Lung (tissue), 12 donors: ENCODE measurements around the gene OTUD6A. TPM values are rescaled to one million over a fixed set of nuclear protein-coding genes. Genes with fewer than 3 reads are reported as not detected.

ENCODE experiments used
- ATAC-seq: fragments of 200-7000 bp; cut with Tn5 transposase; one replicate; pipeline ENCODE4 v1.9.1; 2020; ENCODE audit warnings: moderate number of reproducible peaks; ENCODE audit not compliant: insufficient read depth, low FRiP score
- DNase-seq, 3 donors: peaks; one replicate each; pipeline ENCODE4 v3.0.0-alpha.2; 2013 to 2017
- H3K27ac ChIP-seq, 2 donors: one replicate each; pipeline ENCODE4 v1.5.1; 2013; ENCODE audit warnings: mild to moderate bottlenecking in 2 of 2, moderate library complexity in 2 of 2, control low read depth in 1 of 2, inconsistent platforms in 1 of 2, low read depth in 1 of 2, low read length in 1 of 2
- H3K27me3 ChIP-seq, 3 donors: one replicate each; pipeline ENCODE4 v1.5.1; 2013; ENCODE audit warnings: low read length in 2 of 3; ENCODE audit not compliant: control insufficient read depth in 3 of 3, insufficient read depth in 3 of 3
- H3K36me3 ChIP-seq, 4 donors: one replicate each; pipeline ENCODE4 v1.5.1; 2013; ENCODE audit warnings: low read length in 4 of 4, mild to moderate bottlenecking in 1 of 4, moderate library complexity in 1 of 4; ENCODE audit not compliant: control insufficient read depth in 4 of 4, insufficient read depth in 4 of 4
- H3K4me1 ChIP-seq, 5 donors: one replicate each; pipeline ENCODE4 v1.5.1; 2013; ENCODE audit warnings: low read length in 5 of 5, mild to moderate bottlenecking in 2 of 5, moderate library complexity in 1 of 5; ENCODE audit not compliant: control insufficient read depth in 5 of 5, insufficient read depth in 5 of 5
- H3K4me3 ChIP-seq: one replicate; pipeline ENCODE4 v1.5.1; 2013; ENCODE audit warnings: mild to moderate bottlenecking, control low read depth, moderate library complexity
- H3K9ac ChIP-seq, 2 donors: one replicate each; pipeline ENCODE4 v1.5.1; 2013; ENCODE audit warnings: low read length in 2 of 2, control low read depth in 1 of 2; ENCODE audit not compliant: insufficient read depth in 1 of 2
- H3K9me3 ChIP-seq, 4 donors: one replicate each; pipeline ENCODE4 v1.5.1; 2013; ENCODE audit warnings: low read length in 3 of 4, mild to moderate bottlenecking in 1 of 4, moderate library complexity in 1 of 4; ENCODE audit not compliant: control insufficient read depth in 4 of 4, insufficient read depth in 3 of 4
- CTCF ChIP-seq: IDR thresholded peaks from 2 replicates; pipeline ENCODE4 v1.5.1; 2012; ENCODE audit warnings: mild to moderate bottlenecking; ENCODE audit errors: control extremely low read depth, extremely low read depth
- WGBS, 2 donors: extraction: QIAGEN DNeasy Blood & Tissue Kit; methylation state at CpG; one replicate each; pipeline ENCODE4 v1.1.7; 2013; 5-methylcytosine and 5-hydroxymethylcytosine counted together
- polyA plus RNA-seq, 2 donors: library from polyadenylated mRNA; stranded (reverse); fragments of 200-250 nt; gene quantifications; one replicate each; pipeline ENCODE4 v1.2.1, GENCODE V29; 2013
- total RNA-seq, 2 donors: library from RNA; depleted of rRNA in 1 of 2; stranded (reverse); fragments of >200 nt in 1 of 2; gene quantifications; one replicate each; pipeline ENCODE4 v1.2.1, GENCODE V29; 2014 to 2021
- donor health status: control.
- donor health status: control.
- donor health status: Bipolar disorder and iron deficiency.
- donor health status: healthy.
- donor health status: DM: yes; HTN: yes; CAD: no.

The OTUD6A gene
- total and polyA plus RNA-seq, 4 donors, result not detected

- Histone ChIP-seq H3K9me3 (peaks cover 0 to 4% (median 0%) of the 10 kb centered on the region in 4 donors), H3K27me3 (peaks cover 0 to 4% (median 3%) of the 10 kb centered on the region in 3 donors), H3K27ac (no peak overlapping the region), H3K36me3 (no peaks in the 10 kb centered on the region), H3K4me1 (peaks cover 0 to 2% (median 0%) of the 10 kb centered on the region in 5 donors), H3K4me3 (no peak overlapping the region), H3K9ac (no peak overlapping the region)
- 3 to 5% methylated on average over 4 of the region's 4 CpGs for WGBS, 2 donors
- peak; percentile 64 for TF ChIP-seq CTCF
- peak; percentile 67 for ATAC-seq
- DNase-seq, result peak; percentile 47 to 65 (median 57)
These were observed 31.9 kb upstream of the OTUD6A start for GRCh38 chrX:70030301-70030767.

- Histone ChIP-seq H3K27ac (no peak overlapping the region), H3K9ac (no peak overlapping the region), H3K9me3 (peaks cover 0 to 9% (median 0%) of the 10 kb centered on the region in 4 donors), H3K27me3 (peaks cover 0 to 3% (median 2%) of the 10 kb centered on the region in 3 donors), H3K4me3 (no peak overlapping the region), H3K4me1 (peaks cover 0 to 2% (median 0%) of the 10 kb centered on the region in 5 donors), H3K36me3 (no peaks in the 10 kb centered on the region)
- no peak for TF ChIP-seq CTCF
- no peak for ATAC-seq
- peak in 1 of 3 donors; percentile 12 for DNase-seq
- WGBS, 2 donors, result 61 to 82% methylated on average over 2 of the region's 2 CpGs
These were observed 29.5 kb upstream of the OTUD6A start for GRCh38 chrX:70032792-70033191.

- Histone ChIP-seq H3K9me3 (peaks cover 0 to 9% (median 0%) of the 10 kb centered on the region in 4 donors), H3K4me3 (no peak overlapping the region), H3K36me3 (no peaks in the 10 kb centered on the region), H3K4me1 (peaks cover 0 to 2% (median 0%) of the 10 kb centered on the region in 5 donors), H3K27ac (no peak overlapping the region), H3K27me3 (peaks cover 0 to 3% (median 2%) of the 10 kb centered on the region in 3 donors), H3K9ac (no peak overlapping the region)
- WGBS, 2 donors, result 54 to 59% methylated on average over 9 to 10 of the region's 10 CpGs
- peak; percentile 55 to 60 (median 57) for DNase-seq
- peak; percentile 9 for TF ChIP-seq CTCF
- no peak for ATAC-seq
These were observed 28.8 kb upstream of the OTUD6A start for GRCh38 chrX:70033348-70034051.
